ENCODE measurements around the gene TNXB.
"Not testable (repeated sequence)": the region's sequence is repeated elsewhere in the genome, so short reads cannot be mapped to it uniquely, and the experiment has no call there.

Gene TNXB

DNA sequence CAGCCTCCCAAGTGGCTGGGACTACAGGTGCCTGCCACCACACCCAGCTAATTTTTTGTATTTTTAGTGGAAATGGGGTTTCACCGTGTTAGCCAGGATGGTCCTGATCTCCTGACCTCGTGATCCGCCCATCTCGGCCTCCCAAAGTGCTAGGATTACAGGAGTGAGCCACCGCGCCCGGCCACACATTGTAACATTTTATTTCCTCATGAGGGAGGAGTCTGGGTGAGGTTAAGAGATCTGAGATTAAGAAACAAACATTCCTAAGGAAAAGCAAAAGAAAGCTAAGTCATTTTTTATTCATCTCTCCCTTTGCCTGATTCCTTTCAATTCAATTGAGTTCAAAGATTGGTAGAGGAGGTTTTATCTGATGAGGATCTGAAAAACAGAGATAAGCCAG is 35.1 kb upstream of the TNXB start:
- DNase-seq = not testable (repeated sequence)

GRCh38 chr6:32140420-32141046 is 31.4 kb upstream of the TNXB start:
- no peak for DNase-seq

DNA sequence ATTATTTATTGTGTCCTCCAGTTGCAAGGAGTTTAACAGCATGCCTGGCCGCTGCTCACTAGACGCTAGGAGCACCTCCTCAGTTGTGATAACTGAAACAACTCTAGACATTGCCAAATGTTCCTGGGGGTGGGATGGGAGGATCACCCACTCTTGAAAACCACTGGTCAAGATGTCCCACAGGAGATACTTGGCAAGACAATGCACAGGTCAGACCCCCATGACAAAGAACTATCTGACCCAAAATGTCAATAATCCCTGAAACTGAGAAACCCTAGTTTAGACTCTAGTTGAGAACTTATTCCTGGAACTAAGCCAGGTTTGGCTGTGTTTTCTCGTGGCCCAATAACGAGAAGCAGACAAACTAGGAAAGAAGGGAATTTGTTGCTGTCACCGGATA is 30.5 kb upstream of the TNXB start:
- DNase-seq = no peak

- no peak for DNase-seq
Measured at GRCh38 chr6:32137454-32137853, 28.3 kb upstream of the TNXB start.

DNA sequence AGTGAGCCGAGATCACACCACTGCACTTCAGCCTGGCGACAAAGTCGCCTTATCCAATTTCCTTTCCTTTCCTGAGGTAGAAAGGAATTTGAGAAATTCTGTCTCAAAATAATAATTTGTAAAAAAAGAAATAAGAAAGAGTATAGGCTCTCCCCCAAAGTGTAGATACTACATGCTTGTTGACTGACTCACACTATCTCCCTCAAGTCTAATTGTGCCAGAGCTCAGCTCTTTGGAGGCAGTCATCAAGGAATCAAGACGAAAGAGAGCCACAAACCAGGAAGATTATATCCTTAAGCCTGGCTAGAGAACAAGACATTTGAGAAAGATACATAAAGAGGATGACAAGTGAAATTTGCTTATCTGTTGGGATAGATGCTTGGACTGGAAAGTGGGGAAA is 24.6 kb upstream of the TNXB start:
- DNase-seq = no peak

DNA sequence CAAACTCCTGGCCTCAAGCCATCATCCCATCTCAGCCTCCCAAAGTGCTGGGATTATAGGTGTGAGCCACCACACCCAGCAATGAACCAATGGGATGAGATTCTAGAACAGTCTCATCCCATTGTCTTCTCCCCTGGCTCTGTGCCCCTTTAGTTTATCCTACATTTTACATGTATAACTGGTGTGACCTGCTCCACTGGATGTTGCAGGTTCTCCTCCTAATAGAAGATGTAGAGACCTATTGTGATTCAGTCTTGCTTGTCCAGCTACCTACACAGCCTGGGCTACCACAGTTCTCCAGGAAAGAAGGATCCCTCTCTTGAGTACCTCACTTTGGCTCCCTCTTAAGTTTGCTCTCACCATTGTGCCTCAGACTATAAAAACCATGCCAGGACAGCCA is 23.0 kb upstream of the TNXB start:
- no peak for DNase-seq

GRCh38 chr6:32131439-32131948 is 22.4 kb upstream of the TNXB start:
- DNase-seq = no peak

DNA sequence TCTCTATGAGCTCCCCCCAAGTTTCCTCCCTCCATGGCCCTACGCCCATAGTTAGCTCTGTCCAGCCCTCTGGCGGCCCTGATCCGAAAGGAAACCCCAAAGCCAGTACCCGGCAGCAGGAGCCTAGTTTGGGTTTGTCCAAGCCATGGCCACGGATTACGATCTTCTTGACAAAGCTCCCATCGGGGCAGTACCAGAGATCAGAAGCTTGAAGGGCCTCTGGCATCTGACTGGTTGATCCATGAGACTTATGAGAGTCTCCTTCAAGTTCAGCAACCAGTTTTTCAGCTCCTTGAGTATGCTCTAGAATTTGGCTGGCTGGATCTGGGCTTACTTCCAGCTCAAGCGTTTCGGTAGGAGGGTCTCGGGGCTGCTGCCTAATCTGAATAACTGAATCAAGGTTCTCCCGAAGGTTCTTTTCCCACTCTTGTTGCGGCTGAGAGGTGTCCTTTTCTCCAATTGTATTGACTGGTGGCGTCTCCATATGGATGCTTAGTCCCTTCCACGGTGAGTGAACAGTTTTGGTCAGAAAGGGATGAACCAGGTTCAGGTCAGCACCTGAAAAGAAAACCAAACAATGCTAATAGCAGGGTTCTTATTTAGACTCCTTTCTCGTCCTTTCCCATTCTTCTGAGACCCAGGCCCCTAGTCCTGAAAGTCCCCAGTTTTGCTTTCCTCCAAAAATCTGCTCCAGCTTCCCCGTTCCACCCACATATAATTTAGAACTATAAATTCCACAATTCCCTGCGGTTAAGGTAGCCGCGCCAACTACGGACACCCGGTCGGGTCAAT is 20.4 kb upstream of the TNXB start:
- DNase-seq = no peak

DNA sequence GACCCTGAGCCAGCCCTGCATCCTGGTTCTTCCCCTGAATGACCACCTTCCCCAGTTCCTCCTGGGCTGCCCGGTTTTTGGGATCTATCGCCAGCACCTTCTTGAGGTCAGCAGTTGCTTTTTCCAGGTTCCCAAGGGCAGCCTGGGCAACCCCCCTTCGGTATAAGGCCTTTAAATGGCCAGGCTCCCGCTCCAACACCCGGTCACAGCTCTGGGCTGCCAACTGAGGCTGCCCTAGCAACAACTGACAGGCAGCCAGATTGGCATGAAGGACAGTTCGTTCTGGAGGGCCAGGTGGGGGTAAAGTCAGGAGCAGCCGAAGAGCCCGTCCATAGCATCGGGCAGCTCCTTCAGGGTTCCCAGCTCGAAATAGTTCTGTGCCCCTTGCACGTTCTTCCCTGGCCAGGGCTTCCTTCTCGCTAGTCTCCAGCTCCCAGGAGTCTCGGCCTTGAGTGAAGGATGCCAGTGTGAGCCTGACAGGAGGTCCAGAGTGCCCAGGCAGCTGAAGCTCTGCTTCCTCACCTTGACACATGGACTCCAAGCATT is 19.7 kb upstream of the TNXB start:
- DNase-seq = no peak

DNA sequence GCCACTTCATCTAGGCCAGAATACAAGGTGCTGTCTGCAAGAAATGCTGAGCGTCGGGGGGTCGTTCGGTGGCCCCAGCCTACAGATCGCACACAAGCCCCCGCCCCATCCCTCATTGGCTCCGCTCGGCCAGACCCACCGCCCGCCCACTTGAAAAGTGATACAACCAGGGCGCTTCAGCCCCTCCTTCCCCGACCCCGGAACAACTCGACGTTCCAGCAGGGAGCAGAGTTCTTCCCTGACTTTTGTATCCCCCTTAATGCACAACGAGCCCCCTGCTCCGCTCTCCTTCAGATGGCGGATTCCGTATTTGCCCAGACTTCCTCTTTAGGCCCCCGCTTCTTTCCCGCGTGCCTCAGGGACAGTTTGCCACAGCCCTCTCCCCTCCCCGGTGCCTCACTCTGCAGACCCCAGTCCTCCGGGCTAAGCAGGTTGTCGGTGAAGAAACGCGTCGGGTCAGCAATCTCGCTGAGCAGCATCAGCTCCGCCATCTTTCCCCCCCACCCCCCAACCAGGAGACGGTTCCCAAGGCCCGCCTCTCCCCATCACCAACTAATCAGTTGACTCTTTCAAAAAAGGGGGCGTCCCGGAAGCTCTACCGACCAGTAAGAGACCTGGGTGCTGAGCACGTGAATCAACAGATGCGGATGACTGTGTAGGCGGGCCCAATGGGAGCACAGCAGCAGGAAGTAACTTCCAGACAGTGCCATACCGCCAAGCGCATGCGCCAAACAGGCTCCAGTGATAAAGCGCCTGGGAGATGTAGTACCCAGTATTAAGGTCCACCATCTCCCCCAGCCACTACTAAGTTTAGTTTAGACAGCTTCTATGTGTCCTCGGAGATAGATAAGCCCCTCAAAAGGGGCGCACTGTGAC is 18.8 kb upstream of the TNXB start, which contains the start of gene ATF6B:
Gene ATF6B (minus strand): TSS at position 530 of the 876 bp plus-strand sequence. CDS start 39 bp downstream, at position 491.
- DNase-seq = peak; percentile 86 to 100 (median 97)

DNA sequence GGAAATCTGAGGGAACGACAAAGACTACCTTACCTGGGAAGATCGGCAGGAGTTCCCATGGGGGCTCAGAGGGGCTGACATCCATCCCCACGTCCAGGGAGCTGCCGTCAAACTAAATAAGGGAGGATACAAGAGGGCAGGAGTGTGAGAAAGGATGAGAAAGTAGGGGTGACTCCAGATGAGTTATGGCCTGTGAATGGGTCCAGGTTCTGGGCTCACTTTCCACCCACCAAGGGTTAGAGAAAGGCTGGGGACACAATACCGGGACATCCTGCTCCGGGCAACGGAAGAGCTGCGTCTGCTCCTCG is 18.2 kb upstream of the TNXB start:
- no peak for DNase-seq

- DNase-seq = no peak
Measured at GRCh38 chr6:32126880-32127279, 17.7 kb upstream of the TNXB start.

DNA sequence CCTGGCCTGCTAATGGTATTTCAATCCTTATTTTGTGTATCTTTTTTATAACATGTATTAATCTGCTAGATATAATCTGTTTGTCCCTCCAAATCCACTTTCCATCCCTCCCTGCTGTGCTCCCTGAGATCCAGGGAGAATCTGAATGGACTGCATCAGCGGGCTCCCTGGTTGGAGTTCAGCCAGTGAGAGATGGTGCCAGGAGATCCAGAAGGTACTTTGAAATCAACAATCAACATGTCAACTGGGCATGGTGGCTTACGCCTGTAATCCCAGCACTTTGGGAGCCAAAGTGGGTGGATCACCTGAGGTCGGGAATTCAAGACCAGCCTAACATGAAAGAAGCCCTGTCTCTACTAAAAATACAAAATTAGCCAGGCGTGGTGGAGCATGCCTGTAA is 14.5 kb upstream of the TNXB start:
- no peak for DNase-seq

DNA sequence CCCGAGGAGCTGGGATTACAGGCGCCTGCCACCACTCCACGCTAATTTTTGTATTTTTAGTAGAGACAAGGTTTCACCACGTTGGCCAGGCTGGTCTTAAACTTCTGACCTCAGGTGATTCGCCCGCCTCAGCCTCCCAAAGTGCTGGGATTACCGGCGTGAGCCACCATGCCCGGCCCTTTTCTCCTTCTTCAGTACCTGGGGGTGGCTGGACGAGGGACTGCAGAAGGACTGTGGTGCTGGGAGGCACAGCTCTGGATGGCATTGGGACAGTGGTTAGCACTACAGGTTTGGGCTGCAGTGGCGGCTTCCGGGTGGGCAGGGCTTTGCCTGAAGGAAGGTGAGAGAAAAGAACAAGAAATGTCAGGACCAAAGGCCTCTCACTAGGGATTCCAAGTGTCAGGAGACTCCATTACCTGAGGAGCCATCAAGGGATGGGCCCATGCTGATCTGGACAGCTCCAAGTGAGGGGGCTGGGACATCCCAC is 11.5 kb upstream of the TNXB start:
- no peak for DNase-seq

GRCh38 chr6:32118782-32119628 is 9.9 kb upstream of the TNXB start:
- DNase-seq = peak in 4 of 5 experiments; percentile 32 to 70 (median 54)

GRCh38 chr6:32117461-32117860 is 8.3 kb upstream of the TNXB start:
- no peak for DNase-seq

GRCh38 chr6:32116674-32117073 is 7.5 kb upstream of the TNXB start:
- no peak for DNase-seq

GRCh38 chr6:32115623-32116022 is 6.5 kb upstream of the TNXB start:
- DNase-seq = no peak

DNA sequence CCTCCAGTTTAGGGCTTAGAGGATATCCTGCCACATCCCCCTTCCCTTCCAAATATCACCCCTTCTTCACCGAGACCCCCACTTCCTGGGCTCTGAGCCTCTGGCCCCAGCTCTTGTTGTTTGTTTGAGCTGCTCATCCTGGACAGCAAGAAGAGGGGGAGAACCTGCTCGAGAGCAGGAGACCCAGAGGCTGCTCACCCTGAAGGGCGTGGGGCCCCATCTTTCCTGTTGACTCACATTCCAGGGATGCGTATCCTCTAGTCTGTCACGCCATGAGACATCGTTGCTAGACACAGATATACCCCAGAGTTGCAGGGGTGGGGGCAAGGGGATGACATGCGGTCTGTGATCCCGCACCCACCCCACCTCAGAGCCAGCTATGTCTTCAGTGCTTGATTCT is 5.7 kb upstream of the TNXB start:
- no peak for DNase-seq

DNA sequence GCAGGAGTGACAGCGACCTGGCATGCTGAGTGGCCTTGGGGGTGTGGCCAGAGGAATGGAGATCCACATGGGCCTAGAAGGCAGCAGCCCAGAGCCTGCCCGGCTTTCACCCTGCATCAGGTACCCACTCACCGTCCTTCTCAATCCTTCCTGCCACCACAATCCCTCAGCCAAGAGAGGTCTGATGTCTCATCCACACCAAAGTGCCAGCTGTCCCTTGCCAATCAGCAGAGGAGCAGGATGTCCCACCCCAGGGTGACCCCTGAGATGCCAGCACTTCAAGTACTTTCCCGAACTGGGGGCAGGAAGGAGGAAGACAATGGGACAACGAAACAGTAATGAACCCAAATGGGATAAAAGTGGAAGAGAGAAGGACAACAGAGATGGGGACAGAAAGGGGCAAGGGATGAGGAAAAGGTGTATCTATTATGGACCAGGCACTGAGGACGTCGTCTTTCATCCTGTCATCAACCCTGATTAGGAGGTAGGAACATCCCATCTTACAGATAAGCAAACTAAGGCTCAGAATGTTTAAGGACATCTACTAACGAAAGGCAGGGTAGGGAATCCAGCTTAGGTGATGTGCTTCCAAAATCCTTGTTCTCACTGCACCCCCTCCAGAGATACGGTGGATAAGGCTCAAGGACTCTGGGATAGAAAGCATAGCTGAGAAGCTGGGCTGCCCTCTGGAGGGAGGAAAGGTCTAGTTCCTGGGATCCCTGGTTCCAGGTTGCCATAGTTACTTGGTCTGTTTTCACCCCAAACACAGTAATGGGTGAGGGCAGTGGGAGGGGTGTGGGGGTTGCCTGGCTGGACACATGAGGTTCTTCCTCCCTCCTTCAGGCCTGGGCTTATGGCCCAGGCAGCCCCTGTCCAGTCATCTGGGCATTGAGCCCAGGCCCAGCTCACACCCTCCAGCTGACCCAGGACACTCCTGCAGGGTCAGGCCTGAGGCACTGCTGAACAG is 4.5 kb upstream of the TNXB start:
- DNase-seq = no peak
